HG03342 (cell line): Measurements from ENCODE around the gene PLD6.
"Not testable (repeated sequence)": the region's sequence is repeated elsewhere in the genome, so short reads cannot be mapped to it uniquely, and the experiment has no call there.

Source experiments
- ATAC-seq: cut with Tn5 transposase; IDR thresholded peaks from one replicate; pipeline ENCODE4 v1.9.1; 2021; ENCODE audit warnings: mild to moderate bottlenecking, moderate library complexity; ENCODE audit not compliant: unreplicated experiment

Gene PLD6

GRCh38 chr17:17206124-17206912 is at the start of gene PLD6:
PLD6 (minus strand) TSS chr17:17206333; CDS start chr17:17206286, 47 bp downstream.
- ATAC-seq: peak; percentile 65

GRCh38 chr17:17255689-17256088 is 49.6 kb upstream of the PLD6 start:
- ATAC-seq: not testable (repeated sequence)

DNA sequence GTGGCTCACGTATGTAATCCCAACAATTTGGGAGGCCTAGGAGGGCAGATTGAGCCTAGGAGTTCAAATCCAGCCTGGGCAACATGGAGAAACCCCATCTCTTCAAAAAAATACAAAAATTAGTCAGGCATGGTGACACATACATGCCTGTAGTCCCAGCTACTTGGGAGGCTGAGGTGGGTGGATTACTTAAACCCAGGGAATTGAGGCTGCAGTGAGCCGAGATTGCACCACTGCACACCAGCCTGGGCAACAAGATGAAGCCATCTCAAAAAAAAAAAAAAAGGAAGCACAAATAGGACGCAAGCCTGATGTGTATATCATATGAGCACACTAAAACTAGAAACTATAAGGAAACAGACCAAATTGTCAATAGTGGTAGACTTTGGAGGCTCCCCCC is 47.9 kb upstream of the PLD6 start:
- no peak for ATAC-seq

GRCh38 chr17:17253406-17253805 is 47.3 kb upstream of the PLD6 start:
- no peak for ATAC-seq

DNA sequence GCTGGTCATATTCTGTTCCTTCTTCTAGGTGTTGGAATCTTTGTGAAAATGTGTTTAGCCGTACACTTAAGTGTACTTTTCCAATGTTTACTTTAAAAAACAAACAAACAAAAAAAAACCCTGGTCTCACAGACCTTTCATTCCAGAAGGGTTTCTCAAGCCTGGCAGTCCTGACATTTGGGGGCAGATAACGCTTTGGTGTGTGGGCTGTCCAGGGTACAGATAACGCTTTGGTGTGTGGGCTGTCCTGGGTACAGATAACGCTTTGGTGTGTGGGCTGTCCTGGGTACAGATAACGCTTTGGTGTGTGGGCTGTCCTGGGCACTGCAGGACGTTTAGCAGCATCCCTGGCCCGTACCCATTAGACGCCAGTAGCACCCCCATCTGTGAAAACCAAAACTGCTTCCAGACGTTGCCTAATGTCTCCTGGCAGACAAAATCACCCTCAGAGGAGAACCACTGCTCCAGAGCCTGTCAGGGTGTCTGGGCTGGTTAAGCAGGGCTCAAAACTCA is 46.1 kb upstream of the PLD6 start:
- no peak for ATAC-seq

DNA sequence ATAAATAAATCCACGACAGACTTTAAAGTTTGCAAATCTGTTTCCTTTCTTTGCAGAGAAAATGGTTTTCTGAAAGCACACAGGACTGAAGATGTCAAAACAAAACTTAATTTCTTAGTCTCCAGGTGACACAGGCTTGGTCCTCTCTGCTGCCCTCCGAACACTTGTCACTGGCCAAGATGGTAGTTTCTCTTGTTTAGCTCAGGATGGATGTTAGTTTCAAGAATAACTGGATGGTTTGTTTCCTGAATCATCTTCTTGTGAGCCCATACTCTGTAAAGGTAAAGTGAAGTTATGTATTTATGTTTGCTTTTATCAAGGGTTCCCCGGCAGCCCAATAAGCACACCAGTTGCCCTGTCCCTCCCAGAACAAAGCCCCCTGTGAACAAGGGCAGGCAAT is 40.7 kb upstream of the PLD6 start:
- no peak for ATAC-seq

DNA sequence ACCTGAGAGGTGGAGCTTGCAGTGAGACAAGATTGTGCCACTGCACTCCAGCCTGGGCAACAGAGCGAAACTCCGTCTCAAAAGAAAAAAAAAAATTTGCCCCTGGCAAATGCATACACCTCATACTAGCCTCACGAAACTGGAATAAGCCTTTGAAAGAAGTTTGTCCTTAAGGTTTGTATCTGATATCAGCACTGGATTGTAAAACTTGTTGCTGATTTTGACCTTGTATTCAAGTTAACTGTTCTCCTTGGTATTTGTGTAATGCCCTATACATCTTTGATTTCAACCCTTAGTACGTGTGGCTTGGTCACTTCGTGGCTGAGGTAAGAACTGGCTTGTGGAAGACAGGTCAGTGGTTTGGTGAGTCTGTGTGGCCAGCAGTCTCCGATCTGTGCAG is 37.0 kb upstream of the PLD6 start:
- no peak for ATAC-seq

GRCh38 chr17:17242246-17242645 is 36.1 kb upstream of the PLD6 start:
- no peak for ATAC-seq

DNA sequence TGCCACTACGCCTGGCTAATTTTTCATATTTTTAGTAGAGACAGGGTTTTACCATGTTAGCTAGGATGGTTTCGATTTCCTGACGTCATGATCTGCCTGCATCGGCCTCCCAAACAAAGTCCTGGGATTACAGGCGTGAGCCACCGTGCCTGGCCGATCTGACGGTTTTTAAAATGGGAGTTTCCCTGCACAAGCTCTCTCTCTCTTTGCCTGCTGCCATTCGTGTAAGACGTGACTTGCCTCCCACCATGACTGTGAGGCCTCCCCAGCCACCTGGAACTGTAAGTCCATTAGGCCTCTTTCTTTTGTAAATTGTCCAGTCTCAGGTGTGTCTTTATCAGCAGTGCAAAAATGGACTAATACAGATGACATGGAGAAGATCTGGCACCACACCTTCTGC is 35.5 kb upstream of the PLD6 start:
- no peak for ATAC-seq

- no peak for ATAC-seq
Measured at GRCh38 chr17:17239832-17240231, 33.7 kb upstream of the PLD6 start.

DNA sequence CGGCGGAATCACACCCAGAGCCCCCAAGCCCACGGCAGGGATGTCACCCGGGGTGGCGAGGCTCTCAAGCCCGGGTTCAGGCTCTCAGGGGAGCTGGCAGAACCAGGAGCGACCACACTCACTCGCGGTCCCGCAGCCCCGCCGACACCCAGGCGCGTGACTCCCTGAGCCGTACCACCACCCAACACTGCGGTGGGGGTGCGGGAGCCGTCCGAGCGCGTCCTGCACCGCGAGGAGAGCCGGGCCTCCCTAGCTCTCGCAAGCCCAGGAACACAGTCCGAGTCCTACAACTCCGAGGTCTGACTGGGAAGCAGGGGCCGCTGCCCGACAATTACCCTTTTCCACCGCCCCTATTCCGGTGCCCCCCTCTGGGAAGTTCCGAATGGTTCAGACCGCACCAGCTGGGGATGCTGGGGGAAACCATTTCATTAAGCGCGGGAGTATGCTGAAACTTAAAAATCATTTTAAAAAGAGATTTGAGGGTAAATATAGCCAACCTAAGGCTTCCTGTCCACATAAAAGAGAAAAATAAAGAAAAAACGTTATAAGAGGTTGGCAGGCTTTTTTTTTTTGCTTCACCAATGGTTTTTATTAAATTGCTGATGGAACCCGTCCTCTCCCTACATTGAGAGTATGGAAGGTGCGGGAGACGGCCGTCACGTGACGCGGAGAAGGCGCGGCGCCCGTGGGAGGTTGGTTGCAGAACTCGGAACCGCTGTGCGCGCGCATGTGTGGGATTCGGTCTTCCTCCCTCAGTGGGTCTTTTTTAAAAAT is 31.1 kb upstream of the PLD6 start, which contains the start of gene FLCN:
TSS of gene FLCN (minus strand) at position 143 of the 774 bp plus-strand sequence. CDS start 9,031 bp downstream, outside the sequence.
- peak; percentile 75 for ATAC-seq

DNA sequence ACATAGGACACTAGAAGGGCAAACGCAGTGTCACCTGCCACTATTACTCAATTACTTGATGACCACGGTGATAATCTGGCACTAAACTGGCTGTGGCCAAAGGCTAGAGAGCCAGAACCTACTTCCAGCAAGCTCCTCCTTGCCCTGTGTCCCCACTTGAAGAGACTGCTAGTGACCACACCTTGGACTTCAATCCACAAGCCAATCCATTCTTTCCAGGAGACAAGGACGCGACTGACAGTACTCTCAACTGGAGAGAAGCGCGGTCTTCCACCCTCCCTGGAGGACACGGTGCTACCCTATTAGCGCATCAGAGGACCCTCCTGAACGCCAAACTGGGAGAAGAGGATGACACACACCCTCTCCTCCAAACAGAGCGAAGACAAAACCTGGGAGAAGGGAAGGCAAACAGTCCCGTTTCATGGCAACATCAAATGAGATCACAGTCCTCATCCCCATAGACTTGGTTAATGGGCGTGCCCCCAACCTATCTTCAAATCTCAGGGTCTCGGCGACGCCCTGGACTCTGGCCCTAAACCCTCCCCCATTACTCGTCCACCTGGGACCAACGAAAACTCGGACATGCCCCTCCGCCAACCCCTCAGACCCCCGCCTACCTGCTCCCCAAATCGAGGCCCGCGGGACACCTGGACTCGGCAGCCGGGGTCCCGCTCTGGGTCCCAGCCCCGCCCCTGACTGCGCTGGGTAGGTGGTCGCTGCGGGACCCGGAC is 30.3 kb upstream of the PLD6 start:
- peak; percentile 6 for ATAC-seq

- ATAC-seq: no peak
Measured at GRCh38 chr17:17235212-17236174, 29.4 kb upstream of the PLD6 start.

DNA sequence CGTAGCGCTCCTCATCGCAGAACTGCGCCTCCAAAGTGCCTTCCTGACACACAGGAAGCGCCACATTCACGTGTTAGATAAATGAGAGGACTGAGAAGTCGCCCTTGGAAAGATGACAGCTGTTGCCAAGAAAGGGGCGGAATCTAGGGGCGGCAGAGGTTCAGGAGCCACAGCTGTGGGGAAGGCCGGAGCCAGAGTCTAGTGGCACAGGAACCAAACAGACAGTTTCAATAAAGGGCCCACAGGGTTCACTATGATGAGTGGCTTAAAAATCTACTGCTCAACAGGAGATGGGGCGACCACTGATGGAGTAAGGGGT is 26.1 kb upstream of the PLD6 start:
- ATAC-seq: no peak

DNA sequence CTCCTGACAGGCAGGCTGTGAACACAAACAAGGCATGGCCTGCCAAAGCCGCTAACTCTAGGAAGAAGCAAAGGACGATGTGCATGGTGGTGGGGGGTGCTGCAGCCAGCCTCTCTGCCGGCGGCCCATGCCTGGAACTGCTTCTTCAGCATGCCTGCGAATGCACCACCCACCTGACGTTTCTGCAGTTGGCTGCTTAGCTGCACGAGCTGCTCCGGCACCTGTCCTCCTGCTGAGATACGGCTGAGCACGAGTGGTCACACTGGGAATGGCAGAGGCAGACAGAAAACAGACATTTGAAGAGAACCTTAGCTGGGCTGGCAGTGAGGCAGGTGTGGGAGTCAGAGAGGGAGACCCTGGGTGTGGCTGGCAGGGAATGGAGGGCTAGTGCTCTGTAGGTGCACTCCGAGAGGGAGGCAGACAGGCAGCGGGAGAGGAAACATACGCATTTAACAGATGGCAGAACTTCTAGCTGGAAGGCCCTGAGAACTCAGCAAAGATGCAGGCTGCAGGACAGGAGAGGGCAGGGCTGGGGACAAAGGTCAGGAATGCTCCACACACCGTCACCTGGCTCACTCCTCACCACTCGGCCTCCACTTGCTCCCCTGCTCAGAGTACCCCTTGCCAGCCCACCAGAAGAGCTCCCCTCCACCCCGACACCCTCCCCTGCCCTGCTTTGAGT is 25.6 kb upstream of the PLD6 start:
- no peak for ATAC-seq

- no peak for ATAC-seq
Measured at GRCh38 chr17:17229416-17230384, 23.6 kb upstream of the PLD6 start.

- ATAC-seq: no peak
Measured at GRCh38 chr17:17228521-17229279, 22.6 kb upstream of the PLD6 start.
